Trophoblast cell (in vitro differentiated cells and primary cell): ENCODE measurements around the gene TSHZ2.

Source experiments
- DNase-seq, 2 donors: peaks; one replicate each; pipeline ENCODE4 v3.0.0-alpha.2; 2016
- H2AFZ ChIP-seq: 2 replicates; pipeline ENCODE4 v1.6.1; 2013; ENCODE audit warnings: low read length, moderate library complexity, mild to moderate bottlenecking; ENCODE audit not compliant: insufficient read depth, poor library complexity
- H2AK5ac ChIP-seq: 2 replicates; pipeline ENCODE4 v1.6.1; 2013; ENCODE audit warnings: mild to moderate bottlenecking, low read length
- H2BK120ac ChIP-seq: 2 replicates; pipeline ENCODE4 v1.6.1; 2013; ENCODE audit warnings: low read length, mild to moderate bottlenecking, moderate library complexity; ENCODE audit not compliant: insufficient read depth, poor library complexity
- H2BK12ac ChIP-seq: 2 replicates; pipeline ENCODE4 v1.6.1; 2013; ENCODE audit warnings: mild to moderate bottlenecking, low read length, moderate library complexity
- H2BK5ac ChIP-seq: 2 replicates; pipeline ENCODE4 v1.6.1; 2013; ENCODE audit warnings: low read length, low read depth, moderate library complexity, mild to moderate bottlenecking; ENCODE audit not compliant: poor library complexity
- H3K14ac ChIP-seq: 2 replicates; pipeline ENCODE4 v1.6.1; 2013; ENCODE audit warnings: mild to moderate bottlenecking, low read length
- H3K18ac ChIP-seq: 2 replicates; pipeline ENCODE4 v1.6.1; 2013; ENCODE audit warnings: mild to moderate bottlenecking, low read length
- H3K23ac ChIP-seq: 2 replicates; pipeline ENCODE4 v1.6.1; 2013; ENCODE audit warnings: low read length
- H3K27ac ChIP-seq: 2 replicates; pipeline ENCODE4 v1.5.1; 2013; ENCODE audit warnings: low read depth, mild to moderate bottlenecking, inconsistent platforms, low read length, moderate library complexity
- H3K27me3 ChIP-seq: 2 replicates; pipeline ENCODE4 v1.6.1; 2013; ENCODE audit warnings: inconsistent platforms, mild to moderate bottlenecking, low read length, moderate library complexity; ENCODE audit not compliant: insufficient read depth
- H3K36me3 ChIP-seq, 2 experiments: 1 replicate in 1 of 2; 2 replicates in 1 of 2; pipeline ENCODE4 v1.6.1; 2013; ENCODE audit warnings: low read length in 2 of 2, mild to moderate bottlenecking in 2 of 2, moderate library complexity in 1 of 2; ENCODE audit not compliant: insufficient read depth in 2 of 2, control insufficient read depth in 1 of 2
- H3K4ac ChIP-seq: 2 replicates; pipeline ENCODE4 v1.6.1; 2013; ENCODE audit warnings: low read depth, mild to moderate bottlenecking, low read length, moderate library complexity
- H3K4me1 ChIP-seq, 2 experiments: 1 replicate in 1 of 2; 2 replicates in 1 of 2; pipeline ENCODE4 v1.6.1; 2013; ENCODE audit warnings: low read length in 2 of 2, mild to moderate bottlenecking in 2 of 2, moderate library complexity in 1 of 2; ENCODE audit not compliant: insufficient read depth in 2 of 2, control insufficient read depth in 1 of 2
- H3K4me2 ChIP-seq: 2 replicates; pipeline ENCODE4 v1.6.1; 2013; ENCODE audit warnings: inconsistent platforms, mild to moderate bottlenecking, low read length, moderate library complexity
- H3K4me3 ChIP-seq: 2 replicates; pipeline ENCODE4 v1.5.1; 2013; ENCODE audit warnings: mild to moderate bottlenecking, low read depth, low read length, inconsistent platforms
- H3K79me1 ChIP-seq: one replicate; pipeline ENCODE4 v1.6.1; 2013; ENCODE audit warnings: low read length
- H3K79me2 ChIP-seq: 2 replicates; pipeline ENCODE4 v1.6.1; 2013; ENCODE audit warnings: low read length, mild to moderate bottlenecking; ENCODE audit not compliant: control insufficient read depth, insufficient read depth, poor library complexity
- H3K9ac ChIP-seq: 2 replicates; pipeline ENCODE4 v1.6.1; 2013; ENCODE audit warnings: mild to moderate bottlenecking, low read length
- H3K9me3 ChIP-seq: 2 replicates; pipeline ENCODE4 v1.6.1; 2013; ENCODE audit warnings: low read depth, mild to moderate bottlenecking, control low read depth, inconsistent platforms, low read length; ENCODE audit not compliant: insufficient read depth
- H4K12ac ChIP-seq: 2 replicates; pipeline ENCODE4 v1.6.1; 2013; ENCODE audit warnings: low read depth, mild to moderate bottlenecking, low read length, moderate library complexity
- H4K8ac ChIP-seq: 2 replicates; pipeline ENCODE4 v1.6.1; 2013; ENCODE audit warnings: low read depth, mild to moderate bottlenecking, low read length, moderate library complexity
- H4K91ac ChIP-seq: one replicate; pipeline ENCODE4 v1.6.1; 2013; ENCODE audit warnings: low read depth, mild to moderate bottlenecking, low read length, moderate library complexity
- WGBS: extraction: QIAGEN DNeasy Blood & Tissue Kit; methylation state at CpG from one replicate; pipeline ENCODE4 v1.1.7; 2013; ENCODE audit warnings: missing lambda C conversion rate; ENCODE audit not compliant: insufficient read length, insufficient coverage; ENCODE audit errors: extremely low coverage; 5-methylcytosine and 5-hydroxymethylcytosine counted together

TSHZ2 gene

DNA sequence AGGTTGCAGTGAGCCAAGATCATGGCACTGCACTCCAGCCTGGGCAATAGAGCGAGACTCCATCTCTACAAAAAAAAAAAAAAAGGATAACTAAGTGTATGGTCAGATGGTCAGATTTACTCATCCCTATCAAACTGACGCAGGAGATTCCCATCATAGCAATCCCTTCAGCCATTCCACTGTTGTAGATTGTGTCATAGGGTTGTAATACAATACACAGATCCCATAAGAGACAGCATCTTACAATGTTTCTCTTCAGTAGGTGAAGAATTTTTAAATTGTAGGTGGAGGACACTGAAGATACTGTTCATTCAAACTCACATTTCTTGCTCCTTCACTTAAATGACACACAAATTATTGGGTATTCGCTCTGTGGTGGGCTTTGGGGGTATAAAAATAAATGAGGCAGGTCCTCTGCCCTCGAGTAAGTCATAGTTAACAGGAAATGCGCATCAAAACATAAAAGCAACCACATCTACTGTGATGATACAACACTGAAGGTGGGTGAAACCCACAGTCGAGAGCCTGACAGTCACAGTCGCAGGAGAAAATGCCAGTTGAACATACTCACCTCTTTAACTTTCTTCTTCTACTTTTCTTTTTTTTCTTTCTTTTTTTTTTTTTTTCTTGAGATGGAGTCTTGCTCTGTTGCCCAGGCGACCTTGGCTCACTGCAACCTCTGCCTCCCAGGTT is 416.0 kb downstream of the TSHZ2 start:
- no peaks in the 10 kb centered on the region for H3K27me3 ChIP-seq
- no peaks in the 10 kb centered on the region for H3K9me3 ChIP-seq
- H2BK12ac ChIP-seq, result no peak overlapping the region
- H3K23ac ChIP-seq, result no peak overlapping the region
- H2BK120ac ChIP-seq, result no peak overlapping the region
- no peak overlapping the region for H3K4me2 ChIP-seq
- no peak overlapping the region for H2AK5ac ChIP-seq
- no peaks in the 10 kb centered on the region for H3K4me1 ChIP-seq
- H3K4me3 ChIP-seq, result no peak overlapping the region
- no peak overlapping the region for H4K12ac ChIP-seq
- no peak overlapping the region for H2AFZ ChIP-seq
- no peak overlapping the region for H3K18ac ChIP-seq
- H4K91ac ChIP-seq, result no peak overlapping the region
- no peak overlapping the region for H4K8ac ChIP-seq
- no peak overlapping the region for H3K27ac ChIP-seq
- no peak overlapping the region for H3K4ac ChIP-seq
- no peak overlapping the region for H3K9ac ChIP-seq
- peak; percentile 54 to 83 for DNase-seq
- H3K79me2 ChIP-seq, result no peaks in the 10 kb centered on the region
- H3K14ac ChIP-seq, result no peak overlapping the region
- no peak overlapping the region for H2BK5ac ChIP-seq
- no peaks in the 10 kb centered on the region for H3K79me1 ChIP-seq
- no peaks in the 10 kb centered on the region for H3K36me3 ChIP-seq
- WGBS, result no CpG with 5 or more reads among the region's 8 CpGs

DNA sequence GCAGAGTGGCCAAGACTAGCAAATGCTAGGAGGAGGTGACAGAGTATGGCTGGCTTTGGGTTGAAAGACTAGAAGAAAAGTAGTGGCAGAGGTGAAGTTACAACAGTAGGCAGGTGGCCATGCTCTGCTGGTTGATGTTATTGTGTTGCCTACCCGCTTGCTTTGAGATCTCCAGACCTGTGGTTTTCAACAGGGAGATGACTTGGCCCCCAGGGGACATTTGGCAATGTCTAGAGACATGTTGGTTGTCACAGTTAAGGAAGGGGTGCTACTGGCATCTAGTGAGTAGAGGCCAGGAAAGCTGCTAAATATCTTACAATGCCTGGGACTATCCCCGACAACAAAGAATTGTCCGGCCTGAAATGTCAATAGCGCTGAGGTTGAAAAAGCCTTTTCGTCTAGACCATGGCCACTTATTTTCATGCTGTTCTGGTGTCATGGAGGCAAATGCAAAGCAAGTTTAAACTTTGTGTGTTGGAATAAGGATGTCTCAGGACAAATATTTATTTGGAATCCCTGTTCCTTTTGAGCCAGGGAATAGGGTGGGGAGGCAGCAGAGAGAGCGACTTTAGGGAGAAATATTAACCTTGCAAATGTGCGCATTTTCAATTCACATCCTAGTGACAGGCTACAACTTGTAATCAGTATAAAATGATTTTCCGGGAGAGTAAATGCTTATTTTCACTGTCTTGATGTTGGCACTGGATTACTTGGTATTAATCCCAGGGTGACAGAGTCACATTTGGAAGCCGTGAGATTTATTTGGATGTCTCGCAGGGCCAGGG is 417.6 kb downstream of the TSHZ2 start:
- DNase-seq, result peak; percentile 96 to 98
- H2BK12ac ChIP-seq, result no peak overlapping the region
- no peak overlapping the region for H3K18ac ChIP-seq
- H3K4ac ChIP-seq, result no peak overlapping the region
- H3K23ac ChIP-seq, result no peak overlapping the region
- H2AK5ac ChIP-seq, result no peak overlapping the region
- no peaks in the 10 kb centered on the region for H3K4me1 ChIP-seq
- H2AFZ ChIP-seq, result no peak overlapping the region
- no peaks in the 10 kb centered on the region for H3K27me3 ChIP-seq
- H3K27ac ChIP-seq, result no peak overlapping the region
- H4K12ac ChIP-seq, result no peak overlapping the region
- no peak overlapping the region for H4K91ac ChIP-seq
- H3K79me1 ChIP-seq, result no peaks in the 10 kb centered on the region
- no peak overlapping the region for H4K8ac ChIP-seq
- no peak overlapping the region for H3K4me3 ChIP-seq
- H3K79me2 ChIP-seq, result no peaks in the 10 kb centered on the region
- H3K9me3 ChIP-seq, result no peaks in the 10 kb centered on the region
- no peak overlapping the region for H3K4me2 ChIP-seq
- H2BK5ac ChIP-seq, result no peak overlapping the region
- no peak overlapping the region for H2BK120ac ChIP-seq
- whole genome bisulfite sequencing, result no CpG with 5 or more reads among the region's 10 CpGs
- no peak overlapping the region for H3K9ac ChIP-seq
- H3K36me3 ChIP-seq, result no peaks in the 10 kb centered on the region
- H3K14ac ChIP-seq, result no peak overlapping the region

DNA sequence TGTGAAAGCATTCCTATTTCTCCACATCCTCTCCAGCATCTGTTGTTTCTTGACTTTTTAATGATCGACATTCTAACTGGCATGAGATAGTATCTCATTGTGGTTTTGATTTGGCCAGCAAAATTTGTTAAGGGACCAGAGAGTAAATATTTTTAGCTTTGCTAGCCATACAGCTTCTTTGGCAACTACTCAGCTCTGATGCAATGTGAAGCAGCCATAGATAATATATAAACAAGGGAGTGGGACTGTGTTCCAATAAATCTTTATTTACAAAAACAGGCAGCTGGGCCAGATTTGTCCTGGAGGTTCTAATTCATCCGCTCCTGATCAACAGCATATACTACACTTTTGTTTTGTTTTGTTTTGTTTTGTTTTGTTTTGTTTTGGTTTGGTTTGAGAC is 418.6 kb downstream of the TSHZ2 start:
- Histone ChIP-seq H2BK120ac (no peak overlapping the region), H3K79me2 (no peaks in the 10 kb centered on the region), H3K9ac (no peak overlapping the region), H3K9me3 (no peaks in the 10 kb centered on the region), H4K12ac (no peak overlapping the region), H4K8ac (no peak overlapping the region), H3K79me1 (no peaks in the 10 kb centered on the region), H3K4me3 (no peak overlapping the region), H3K18ac (no peak overlapping the region), H2BK5ac (no peak overlapping the region), H2AFZ (no peak overlapping the region), H3K36me3 (no peaks in the 10 kb centered on the region), H3K4ac (no peak overlapping the region), H3K27ac (no peak overlapping the region), H3K4me1 (no peaks in the 10 kb centered on the region), H3K4me2 (no peak overlapping the region), H2AK5ac (no peak overlapping the region), H3K14ac (no peak overlapping the region), H4K91ac (no peak overlapping the region), H3K23ac (no peak overlapping the region), H3K27me3 (no peaks in the 10 kb centered on the region), H2BK12ac (no peak overlapping the region)
- WGBS, result no CpG with 5 or more reads among the region's 2 CpGs
- peak in 1 of 2 donors; percentile 63 for DNase-seq

DNA sequence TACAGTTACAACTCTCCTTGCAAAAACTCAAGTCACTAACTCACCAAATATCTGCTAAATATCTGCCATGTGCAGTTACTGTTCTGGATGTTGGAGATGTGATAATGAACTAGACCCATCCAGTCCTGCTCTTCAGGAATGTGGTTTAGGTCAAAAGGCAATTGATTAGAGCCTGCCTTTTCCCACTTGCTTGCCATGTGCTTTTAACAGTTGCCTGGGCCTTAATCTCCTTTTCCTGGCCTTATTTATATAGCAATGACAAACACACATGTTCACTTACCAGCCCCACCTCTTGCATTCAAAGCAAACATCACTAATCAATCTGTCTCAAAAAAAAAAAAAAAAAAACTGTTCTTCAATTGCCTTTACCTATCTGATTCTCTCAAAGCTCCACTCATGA is 422.3 kb downstream of the TSHZ2 start:
- H3K4ac ChIP-seq, result no peak overlapping the region
- H3K9me3 ChIP-seq, result no peaks in the 10 kb centered on the region
- no peak overlapping the region for H3K27ac ChIP-seq
- H2AFZ ChIP-seq, result no peak overlapping the region
- no peak overlapping the region for H4K91ac ChIP-seq
- H3K18ac ChIP-seq, result no peak overlapping the region
- H3K4me2 ChIP-seq, result no peak overlapping the region
- no peaks in the 10 kb centered on the region for H3K36me3 ChIP-seq
- no peak overlapping the region for H2BK12ac ChIP-seq
- no peak overlapping the region for H3K14ac ChIP-seq
- no peak overlapping the region for H3K4me3 ChIP-seq
- H2BK5ac ChIP-seq, result no peak overlapping the region
- no peak overlapping the region for H4K8ac ChIP-seq
- no peak overlapping the region for H2AK5ac ChIP-seq
- H2BK120ac ChIP-seq, result no peak overlapping the region
- H3K27me3 ChIP-seq, result no peaks in the 10 kb centered on the region
- no peak overlapping the region for H3K23ac ChIP-seq
- no peak for DNase-seq
- H3K79me1 ChIP-seq, result no peaks in the 10 kb centered on the region
- no peak overlapping the region for H4K12ac ChIP-seq
- H3K4me1 ChIP-seq, result no peaks in the 10 kb centered on the region
- no peak overlapping the region for H3K9ac ChIP-seq
- no peaks in the 10 kb centered on the region for H3K79me2 ChIP-seq
